ENCODE data around the gene APP.
"Not testable (repeated sequence)": the region's sequence is repeated elsewhere in the genome, so short reads cannot be mapped to it uniquely, and the experiment has no call there.

The APP gene

DNA sequence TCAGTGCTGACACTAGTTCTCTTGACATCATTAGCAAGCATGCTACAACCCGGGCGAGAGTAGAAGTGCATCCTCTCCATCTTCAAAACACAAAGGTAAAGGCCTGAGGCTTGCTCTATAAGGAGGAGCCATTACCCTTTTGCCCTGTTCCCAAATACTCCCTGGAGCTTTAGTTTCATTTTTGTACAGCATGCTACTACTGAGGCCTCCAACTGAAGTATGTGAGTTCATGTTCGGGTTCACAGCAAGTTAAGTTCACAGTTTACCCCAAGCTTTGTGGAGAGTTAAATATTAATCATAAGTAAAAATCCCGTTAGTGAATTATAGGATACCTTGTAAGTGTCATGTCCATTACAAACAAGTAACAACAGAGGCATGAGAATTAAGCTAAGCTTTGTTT lies 156.6 kb downstream of the APP start:
- no peak for DNase-seq

DNA sequence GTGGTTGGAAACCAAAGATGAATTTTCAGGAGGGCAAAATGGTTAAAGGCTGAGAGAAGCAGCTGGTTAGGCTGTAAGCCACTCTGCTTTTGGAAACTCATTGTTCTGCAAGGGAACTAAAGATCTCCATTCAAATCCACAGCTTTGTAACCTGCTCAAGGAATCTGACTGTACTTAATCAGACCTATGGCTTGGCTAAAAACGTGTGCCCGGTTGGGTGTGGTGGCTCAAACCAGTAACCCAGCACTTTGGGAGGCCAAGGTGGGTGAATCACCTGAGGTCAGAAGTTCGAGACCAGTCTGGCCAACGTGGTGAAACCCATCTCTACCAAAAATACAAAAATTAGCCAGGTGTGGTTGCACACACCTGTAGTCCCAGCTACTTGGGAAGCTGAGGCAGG lies 158.1 kb downstream of the APP start:
- not testable (repeated sequence) for DNase-seq

DNA sequence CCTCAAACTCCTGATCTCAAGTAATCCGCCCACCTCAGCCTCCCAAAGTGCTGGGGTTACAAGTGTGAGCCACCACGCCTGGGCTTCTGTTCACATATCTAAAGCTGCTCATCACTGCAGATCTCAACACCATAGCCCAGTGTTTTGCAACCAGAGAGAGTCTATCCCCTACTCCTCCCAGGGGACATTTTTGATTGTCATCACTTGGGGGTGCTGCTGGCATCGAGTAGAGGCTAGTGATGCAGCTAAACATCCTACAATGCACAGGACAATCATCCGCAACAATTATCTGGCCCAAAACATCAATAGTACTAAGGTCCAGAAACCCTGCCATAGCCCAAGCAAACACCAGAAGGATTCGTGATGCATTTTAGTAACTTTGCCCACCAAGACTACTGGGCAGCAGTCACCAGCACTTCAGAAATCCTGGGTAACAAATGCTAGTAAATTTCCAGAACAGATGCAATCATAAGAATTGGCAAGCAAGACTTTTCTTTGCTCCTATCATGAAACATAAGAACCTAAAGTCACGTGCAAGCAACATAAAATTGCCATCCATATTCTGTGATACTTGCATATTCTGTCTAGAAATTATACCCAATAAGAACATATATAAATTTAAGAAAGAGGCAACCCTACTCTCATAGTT lies 159.2 kb downstream of the APP start:
- no peak for DNase-seq

DNA sequence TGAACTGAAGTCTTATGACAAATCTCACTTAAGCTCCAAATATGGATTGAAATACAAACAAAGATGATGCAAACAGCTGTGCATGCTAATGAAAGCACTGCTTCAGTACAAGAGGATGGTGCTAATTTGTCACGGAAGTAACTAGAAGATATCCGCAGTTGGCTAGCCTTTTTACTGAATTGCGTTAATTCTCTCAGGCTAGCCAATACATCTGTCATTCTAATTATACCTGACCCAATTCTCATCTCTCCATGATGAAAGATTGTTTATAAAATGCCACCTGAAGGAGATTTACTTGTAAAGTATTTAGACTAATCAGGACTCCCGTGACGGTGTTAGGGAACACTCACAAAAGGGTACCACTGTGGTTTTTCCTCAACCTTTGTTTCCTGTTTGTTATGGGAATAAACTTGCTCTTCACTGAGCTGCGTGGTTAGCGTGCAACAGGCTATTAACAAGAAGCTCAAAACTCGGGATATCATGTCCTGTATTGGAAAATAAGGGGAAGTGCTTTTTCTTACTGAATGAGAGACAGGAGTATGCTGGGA lies 162.5 kb downstream of the APP start:
- DNase-seq = no peak

DNA sequence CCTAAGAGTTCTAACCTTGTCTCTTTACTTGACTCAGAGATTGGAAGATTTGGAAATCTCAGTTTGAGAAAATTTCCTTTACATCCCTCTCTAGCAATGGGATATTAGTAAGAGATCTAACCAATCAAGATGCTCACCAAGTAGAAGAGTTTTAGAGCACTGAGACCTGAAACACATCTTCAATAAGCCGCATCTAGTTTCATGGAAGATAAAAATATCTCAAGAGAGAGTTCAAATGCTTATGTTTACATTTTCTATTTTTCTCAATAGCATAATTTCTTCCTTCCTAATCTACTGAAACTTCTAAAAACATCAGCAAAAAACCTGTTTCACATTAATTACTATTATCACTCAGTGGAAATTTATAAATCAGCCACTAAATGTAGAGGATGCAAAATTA lies 165.1 kb downstream of the APP start:
- no peak for DNase-seq

DNA sequence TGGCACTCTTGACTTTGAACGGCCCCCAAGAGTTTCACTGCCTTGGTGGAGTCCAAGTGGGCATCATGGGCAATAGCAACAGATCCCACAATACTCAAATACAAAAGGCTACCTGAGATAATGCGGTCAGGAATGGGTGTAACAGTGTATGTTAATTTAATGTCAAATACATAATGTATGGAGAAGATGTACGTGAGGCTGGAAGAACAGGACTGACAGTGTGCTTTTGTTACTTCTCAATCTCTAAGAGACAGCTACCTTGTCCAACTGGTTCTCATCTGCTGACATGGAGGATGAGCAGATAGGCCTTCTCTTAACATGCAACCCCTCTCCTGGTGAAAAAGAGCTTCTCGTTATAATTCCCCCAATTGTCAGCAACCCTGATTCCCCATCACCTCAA lies 167.2 kb downstream of the APP start:
- no peak for DNase-seq

DNA sequence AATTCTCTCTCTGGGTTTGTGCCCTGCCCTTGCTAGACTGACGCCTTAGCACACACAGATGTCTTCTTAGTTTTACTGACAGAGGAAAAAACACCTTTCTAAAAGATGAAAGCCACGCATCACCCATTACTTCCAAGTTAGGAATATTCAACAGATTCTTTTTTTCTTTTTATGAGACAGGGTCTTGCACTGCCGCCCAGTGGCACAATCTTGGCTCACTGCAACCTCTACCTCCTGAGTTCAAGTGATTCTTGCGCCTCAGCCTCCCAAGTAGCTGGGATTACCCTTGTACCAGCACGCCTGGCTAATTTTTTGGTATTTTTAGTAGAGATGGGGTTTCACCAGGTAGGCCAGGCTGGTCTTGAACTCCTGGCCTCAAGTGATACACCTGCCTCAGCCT lies 169.2 kb downstream of the APP start:
- DNase-seq = no peak

DNA sequence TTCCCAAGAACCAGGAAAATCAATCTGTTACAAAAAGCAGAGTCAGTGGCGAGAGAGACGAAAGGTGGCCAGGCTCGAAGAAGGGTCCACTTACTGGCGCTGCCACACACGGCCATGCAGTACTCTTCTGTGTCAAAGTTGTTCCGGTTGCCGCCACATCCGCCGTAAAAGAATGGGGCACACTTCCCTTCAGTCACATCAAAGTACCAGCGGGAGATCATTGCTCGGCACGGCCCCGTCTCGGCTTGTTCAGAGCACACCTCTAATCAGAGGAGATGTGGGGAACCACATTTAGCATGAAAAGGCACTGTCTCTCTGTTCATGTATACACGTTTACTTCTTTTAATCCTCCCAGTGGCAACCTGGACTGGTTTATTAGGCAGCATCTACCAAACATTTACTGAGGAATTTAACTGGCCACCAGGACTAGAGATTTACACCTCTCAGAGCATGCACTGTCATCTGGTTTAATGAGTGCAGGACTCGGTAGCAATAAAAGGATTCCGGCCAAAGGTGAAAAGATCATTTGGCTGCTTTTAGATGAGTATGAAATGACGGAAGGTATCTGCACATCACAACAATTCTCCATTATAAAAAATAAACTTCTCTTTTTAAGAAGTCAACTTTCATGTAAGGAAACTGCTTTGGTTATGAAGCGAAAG lies 170.5 kb downstream of the APP start:
- peak in 1 of 2 experiments; percentile 17 for DNase-seq

DNA sequence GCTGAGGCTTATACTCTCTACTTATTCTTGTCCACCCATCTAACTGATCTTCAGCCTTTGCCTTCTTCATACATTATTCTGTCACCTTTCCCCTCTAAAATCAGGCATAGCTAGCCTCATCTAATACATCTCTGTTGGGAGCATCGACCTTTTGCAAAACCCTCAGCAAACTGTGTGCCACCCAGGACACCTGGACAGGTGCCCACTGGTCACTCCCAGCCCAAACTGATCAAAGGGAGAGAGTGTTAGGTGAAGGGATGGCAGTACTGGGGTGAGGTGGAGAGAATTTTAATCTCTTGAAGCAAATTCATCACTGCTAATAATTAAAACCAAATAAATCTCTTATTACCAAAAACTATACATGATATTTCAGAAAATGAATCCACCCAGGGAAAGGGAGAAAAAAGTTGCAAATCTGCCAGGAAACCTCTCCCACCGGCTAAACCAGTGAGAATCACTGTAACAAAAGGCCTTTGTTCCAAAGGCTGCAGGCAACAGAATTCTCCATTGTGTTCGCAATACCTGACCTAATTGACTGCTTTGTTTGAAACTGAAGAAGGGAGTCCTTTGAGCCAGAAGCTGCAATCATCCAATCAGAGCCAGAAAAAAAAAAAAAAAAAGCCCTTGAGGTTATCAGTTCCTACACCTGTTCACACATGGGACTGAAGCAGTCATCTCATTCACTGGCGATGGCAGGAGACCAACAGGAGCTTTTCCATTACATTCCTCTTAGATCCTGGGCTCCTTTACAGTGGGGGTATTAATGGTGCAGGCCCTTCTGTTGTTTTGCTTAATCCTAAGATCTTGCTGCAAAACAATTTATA lies 172.6 kb downstream of the APP start:
- no peak for DNase-seq

DNA sequence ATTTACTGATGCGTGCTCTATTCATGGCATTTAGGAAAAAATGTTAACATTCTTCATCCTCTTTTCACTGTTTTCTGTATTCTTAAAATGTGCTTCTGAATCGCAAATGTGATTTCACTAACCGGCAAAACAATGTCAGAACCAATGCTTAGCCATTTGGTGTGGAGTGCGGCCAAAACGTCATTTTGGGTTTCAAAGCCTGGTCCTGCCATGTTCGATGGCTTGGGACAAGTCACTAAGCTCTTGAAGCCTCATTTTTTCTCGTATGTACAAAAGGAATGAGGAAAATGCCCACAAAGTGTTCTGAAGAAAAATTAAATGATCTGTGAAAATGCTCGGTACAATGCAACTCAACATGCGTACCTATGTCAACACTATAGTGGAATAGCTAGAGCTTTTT lies 175.3 kb downstream of the APP start:
- no peak for DNase-seq

DNA sequence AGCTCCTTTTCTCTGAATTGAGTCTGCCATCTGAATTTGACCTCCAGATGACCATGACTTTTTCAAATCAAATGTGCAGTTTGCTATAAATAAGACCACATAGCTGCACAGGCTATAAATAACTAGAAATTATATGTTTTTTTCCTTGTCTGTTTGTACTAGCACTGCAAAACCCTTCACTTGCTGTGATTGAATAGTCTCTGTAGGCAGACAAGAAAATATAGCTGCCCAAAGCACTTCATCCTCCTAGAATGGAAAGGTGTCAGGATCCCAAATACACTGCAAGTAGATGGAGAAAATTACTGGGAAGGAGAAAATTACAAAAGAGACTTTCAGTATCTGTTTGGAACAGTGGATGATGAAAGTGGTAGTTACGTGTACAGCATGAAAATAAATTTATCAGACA lies 175.8 kb downstream of the APP start:
- no peak for DNase-seq

DNA sequence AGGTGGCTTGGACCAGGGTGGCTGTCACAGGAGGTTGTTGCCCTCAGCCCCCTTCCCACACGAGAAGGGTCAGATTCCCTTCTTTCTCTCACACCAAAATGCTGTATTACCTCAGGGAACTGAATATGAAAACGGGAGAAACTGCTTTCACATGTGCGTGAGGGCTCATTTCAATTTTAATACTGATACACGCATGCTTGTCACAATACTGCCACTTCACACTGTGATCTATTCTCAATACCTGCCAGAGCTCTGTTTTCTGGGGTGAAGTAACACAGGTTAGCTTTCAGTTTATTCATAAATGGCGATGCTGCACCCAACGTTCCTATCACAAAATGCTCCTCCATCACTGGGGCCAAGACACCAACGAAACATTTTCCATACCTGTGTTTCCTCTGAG lies 181.8 kb downstream of the APP start:
- DNase-seq = no peak

DNA sequence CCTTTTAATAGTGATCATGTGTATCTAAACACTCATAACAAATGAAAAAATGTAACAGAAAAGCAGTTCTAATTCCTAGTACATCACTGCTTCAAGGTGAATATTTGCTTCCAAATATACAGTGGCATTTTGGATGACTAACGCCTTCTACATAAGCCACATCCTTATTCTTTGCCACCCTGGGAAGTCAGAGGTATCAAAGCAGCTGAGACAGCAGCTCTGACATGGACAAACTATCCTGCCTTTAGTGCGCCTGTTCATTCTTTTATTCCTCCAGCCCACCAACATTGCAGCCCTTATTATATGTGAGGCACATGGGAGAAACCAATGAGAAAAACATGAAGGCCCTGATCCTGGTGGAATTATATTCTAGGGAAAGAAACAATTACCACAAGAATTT lies 183.0 kb downstream of the APP start:
- no peak for DNase-seq

DNA sequence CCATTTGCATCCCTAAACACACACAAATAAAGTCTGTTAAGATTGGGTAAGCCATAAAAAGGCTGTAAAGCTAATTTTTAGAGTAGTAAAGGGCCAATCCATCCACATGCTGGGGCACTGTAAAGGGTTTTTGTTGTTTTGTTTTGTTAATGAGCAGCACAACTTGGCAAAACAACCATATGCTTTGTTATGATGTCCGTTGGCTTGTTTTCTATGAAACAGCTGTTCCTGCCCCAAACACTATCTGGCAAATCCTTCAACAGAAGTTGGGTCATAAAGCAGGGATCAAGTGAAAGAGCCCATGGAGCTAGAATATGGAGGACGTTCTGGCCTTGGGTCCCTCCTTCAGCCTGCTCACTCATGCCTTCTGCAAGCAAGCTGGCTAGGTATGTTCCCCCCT lies 183.6 kb downstream of the APP start:
- no peak for DNase-seq

DNA sequence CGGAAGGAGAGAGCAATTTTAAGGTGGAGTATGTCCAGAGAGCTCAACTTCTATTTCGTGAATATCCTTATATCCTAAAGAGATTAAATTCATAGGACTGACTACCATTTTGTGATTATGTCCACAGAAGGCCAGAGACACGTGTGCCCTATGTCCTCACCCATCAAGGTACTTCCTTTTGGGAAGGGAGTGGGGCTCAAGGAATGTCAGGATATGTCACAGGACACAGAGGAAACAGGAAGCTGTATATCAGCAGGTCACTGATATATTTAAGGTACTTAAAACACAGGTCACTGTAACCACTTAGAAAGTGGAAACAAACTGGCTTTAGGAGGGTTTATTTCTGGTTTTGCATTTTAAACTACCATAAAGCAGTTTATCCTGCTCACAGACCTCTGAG lies 184.6 kb downstream of the APP start:
- DNase-seq = no peak

DNA sequence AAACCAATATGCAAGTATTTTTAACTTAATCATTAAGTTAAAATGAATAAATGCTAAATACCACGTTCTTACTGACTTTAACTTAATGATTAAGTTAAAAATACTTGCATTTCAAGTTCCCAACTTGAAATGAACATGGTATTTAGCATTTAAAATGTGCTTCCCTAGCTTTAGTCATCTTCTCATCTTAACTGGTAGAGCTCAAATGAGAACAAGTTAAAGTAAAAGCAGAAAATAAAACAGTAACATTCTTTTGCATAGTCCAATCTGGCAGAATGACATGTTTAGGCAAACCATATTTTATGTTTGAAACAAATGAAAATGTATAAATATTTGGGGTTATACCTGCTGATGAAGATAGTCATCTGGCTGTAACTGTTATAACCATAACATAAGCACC lies 186.0 kb downstream of the APP start:
- no peak for DNase-seq

DNA sequence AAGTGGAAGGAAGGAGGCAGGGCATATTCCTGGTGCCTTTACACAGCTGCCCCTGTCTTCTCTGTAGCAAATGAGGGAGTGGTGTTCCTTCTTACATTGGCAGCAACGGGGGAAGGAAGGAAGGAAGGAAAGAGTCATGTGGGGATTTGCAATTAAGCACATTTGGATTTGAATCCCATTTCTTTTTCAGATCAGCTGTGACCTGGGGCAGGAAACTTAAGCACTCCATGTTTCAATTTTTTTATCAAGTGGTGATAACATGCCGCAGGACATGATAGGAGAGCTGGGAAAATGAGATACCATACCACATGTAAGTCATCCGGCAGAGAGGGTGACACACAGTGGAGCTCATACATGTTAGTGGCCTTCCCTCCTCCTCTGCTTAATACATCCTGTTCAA lies 186.8 kb downstream of the APP start:
- DNase-seq = no peak

DNA sequence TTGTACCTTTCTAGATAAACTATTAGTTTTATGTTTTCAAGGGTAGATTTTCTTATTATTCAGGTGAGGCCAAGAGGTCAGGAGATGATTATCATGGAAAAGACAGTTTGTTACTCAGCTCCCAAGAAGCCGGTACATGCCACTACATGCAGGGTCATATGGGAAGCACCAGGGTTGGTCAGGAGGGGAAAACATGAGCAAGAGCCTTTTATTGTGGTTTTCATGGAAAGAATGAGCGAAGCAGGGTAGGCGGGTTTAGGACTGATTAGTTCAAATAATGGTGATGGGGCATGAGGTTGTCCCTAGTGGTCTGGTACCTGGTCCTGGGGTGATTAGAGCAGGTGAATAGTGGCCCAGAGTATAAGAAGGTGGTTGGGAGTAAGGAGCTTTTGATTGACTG lies 189.9 kb downstream of the APP start:
- no peak for DNase-seq

DNA sequence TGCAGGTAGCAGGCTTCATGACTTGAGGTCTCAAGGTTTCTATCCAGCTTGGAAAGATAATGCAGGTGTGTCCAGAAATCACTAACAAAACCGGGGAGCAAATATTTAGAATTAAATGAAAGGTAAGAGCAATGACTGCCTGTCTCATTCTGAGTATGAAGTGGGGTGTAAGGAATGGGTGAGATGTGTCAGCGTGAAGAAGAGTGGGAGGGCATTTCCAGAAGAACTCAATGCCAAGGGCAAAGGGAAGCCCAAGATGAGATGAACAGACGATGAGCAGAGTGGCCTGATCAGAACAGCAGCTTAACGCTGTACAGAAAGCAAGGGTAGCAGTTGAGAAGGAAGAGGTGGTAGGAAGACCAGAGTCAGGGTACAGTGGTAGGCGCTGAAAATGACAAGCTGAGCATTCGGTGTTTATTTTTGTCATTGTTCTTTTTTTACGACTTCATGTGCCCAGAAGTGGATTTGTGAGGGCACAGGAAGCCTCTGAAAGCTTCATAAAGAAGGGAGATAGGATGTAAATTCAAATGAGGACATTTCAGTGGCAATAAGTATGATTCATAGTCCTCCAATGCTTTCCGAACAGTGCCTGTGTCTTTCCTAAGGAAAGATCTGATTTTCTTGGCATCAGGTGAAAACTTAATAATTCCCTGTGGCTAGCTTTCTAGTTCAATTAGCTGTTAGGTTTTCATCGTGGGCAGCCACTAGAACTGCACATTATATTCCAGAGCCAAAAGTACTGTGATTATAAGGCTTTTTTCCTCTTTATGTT lies 190.5 kb downstream of the APP start:
- DNase-seq = no peak

DNA sequence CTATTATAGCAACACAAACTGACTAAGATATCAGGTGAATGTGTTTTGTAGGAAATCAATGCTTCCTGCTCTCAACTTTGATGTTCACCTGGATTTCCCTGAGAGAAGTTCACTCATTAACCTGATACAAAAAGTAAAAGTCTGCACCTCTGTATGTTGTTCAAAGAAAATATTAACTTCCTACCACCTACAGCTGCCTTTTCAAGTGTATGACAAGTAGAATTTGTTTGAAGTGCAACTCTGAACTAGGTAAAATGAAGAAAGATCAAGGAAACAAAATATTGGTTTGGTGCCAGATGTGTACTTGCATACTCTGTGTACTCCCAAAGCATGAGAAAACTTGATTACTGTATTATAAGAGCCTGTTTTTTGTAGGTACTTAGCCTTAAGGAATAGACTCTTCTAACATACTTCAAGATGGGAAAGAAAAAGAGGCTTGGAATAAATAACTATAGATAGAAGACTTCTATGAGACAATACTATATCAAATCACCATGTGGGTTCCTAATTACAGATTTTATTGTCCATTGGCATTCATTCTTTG lies 193.4 kb downstream of the APP start:
- no peak for DNase-seq

DNA sequence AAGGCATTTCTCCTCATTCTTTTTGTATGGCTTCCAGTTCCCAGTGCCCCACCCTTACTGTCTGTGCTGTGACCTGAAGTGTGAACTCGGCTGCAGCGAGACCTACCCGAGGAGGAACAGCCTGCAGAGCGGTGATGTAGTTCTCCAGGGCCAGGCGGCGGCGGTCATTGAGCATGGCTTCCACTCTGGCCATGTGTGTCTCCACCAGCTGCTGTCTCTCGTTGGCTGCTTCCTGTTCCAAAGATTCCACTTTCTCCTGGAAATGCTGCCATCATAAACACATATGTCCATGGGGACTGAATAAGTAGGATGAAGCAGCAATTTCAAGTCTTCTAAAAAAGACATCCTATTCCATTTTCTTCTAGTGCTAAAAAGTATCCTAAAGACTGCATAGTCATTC lies 195.6 kb downstream of the APP start:
- no peak for DNase-seq

DNA sequence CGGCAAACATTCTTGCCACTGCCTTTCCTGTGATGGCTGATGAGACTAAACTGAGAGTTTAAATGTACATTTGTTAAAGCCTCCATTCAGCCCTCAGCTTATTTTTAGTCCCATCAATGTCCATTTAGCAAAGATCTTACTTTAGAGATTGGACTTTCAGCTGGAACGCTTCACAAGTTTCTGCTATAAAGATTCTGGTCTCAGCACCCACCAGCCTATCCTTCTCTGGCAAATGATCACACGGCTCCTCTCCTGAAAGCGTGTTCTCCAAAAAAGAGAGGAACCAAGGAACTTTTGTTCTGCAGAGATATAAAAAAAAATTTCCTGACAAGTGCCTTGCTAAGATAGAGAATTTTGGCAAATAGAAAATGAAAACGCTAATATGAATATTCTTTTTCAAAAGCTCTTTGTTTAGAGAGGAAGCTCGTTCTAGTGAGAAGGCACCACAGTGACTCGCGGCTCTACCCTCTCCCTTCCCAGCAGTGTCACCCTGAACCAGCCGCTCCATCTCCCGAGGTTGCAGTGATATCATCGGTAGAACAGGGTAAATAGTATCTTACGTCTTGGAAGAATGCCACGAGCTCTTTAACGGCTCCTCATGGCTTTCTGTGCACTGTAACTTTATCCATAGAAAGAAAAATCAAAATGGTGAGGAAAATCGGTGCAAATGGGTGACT lies 200.2 kb downstream of the APP start:
- DNase-seq = no peak

Data from stimulated activated CD4-positive, alpha-beta T cell treated with anti-CD3 and anti-CD28 coated beads, Interleukin-4, amount 100 ng/mL, for 4 hours (primary cell).